Fibroblast of the aortic adventitia (primary cell): ENCODE measurements around the gene KAT7. TPM values are rescaled to one million over a fixed set of nuclear protein-coding genes. Genes with fewer than 3 reads are reported as not detected.

Source experiments
- DNase-seq: peaks from one replicate; pipeline ENCODE4 v3.0.0-alpha.2; 2010; ENCODE audit warnings: low read depth
- H3K4me3 ChIP-seq: 2 replicates; pipeline ENCODE4 v1.5.1; 2011; ENCODE audit warnings: low read depth, mild to moderate bottlenecking, control low read depth, low read length, moderate library complexity
- total RNA-seq: library from RNA; depleted of rRNA; stranded (reverse); fragments of >200 nt; gene quantifications from 2 replicates; pipeline ENCODE4 v1.2.3, GENCODE V29; 2012; ENCODE audit warnings: low replicate concordance
- TF ChIP-seq, protein P1 (sequence below): IDR thresholded peaks from 2 replicates; pipeline ENCODE4 v1.5.1; 2011; ENCODE audit warnings: mild to moderate bottlenecking, low read length, control low read depth, inconsistent platforms; ENCODE audit not compliant: insufficient read depth

The KAT7 gene
- total RNA-seq, 1 donor, result 33.5 TPM

DNA sequence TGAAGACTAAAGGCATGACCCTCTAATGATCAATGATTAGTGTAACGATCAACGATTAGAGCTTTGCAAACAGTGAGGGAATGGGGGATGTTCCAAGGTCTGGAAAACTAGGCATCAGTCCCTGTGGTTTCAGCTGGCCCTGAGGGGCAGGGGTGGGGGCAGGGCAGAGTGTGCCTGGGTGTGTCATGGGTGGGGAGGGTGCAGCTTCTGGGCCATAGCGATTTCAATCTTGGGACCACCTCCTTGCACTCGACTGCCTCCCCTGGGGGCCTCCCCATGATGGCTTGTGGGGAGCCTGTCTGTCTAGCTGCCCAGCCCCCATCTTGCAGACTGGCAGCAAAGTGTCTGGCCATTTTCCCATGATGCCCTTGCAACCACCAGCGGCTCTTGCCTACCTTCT, 51.0 kb downstream of the KAT7 start:
- DNase-seq, result no peak
- TF ChIP-seq, protein P1, sequence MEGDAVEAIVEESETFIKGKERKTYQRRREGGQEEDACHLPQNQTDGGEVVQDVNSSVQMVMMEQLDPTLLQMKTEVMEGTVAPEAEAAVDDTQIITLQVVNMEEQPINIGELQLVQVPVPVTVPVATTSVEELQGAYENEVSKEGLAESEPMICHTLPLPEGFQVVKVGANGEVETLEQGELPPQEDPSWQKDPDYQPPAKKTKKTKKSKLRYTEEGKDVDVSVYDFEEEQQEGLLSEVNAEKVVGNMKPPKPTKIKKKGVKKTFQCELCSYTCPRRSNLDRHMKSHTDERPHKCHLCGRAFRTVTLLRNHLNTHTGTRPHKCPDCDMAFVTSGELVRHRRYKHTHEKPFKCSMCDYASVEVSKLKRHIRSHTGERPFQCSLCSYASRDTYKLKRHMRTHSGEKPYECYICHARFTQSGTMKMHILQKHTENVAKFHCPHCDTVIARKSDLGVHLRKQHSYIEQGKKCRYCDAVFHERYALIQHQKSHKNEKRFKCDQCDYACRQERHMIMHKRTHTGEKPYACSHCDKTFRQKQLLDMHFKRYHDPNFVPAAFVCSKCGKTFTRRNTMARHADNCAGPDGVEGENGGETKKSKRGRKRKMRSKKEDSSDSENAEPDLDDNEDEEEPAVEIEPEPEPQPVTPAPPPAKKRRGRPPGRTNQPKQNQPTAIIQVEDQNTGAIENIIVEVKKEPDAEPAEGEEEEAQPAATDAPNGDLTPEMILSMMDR, result no peak
- no peak overlapping the region for H3K4me3 ChIP-seq

DNA sequence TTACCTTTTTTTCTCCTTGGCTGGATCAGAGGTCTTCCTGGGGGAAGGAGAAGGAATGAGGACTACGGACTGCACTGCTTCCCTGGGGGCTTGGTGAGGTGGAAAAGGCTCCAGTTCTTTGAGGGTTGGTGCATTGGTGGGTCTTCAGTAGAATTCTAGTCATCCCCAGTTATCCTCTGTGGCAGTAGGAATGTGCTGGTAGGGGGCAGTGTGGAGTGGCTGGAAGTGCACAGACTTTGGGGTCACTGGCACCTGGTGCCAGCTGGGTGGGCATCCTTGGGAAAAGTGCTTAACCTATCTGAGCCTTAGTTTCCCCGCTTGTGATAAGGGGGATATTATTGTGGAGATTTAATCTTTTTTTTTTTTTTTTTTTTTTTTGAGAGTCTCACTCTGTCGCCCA, 53.1 kb downstream of the KAT7 start:
- DNase-seq, result no peak
- no peak overlapping the region for H3K4me3 ChIP-seq
- TF ChIP-seq, protein P1, result no peak

- no peak for DNase-seq
- no peak overlapping the region for H3K4me3 ChIP-seq
- TF ChIP-seq, protein P1, result no peak
These were observed 53.9 kb downstream of the KAT7 start for GRCh38 chr17:49842371-49842770.

DNA sequence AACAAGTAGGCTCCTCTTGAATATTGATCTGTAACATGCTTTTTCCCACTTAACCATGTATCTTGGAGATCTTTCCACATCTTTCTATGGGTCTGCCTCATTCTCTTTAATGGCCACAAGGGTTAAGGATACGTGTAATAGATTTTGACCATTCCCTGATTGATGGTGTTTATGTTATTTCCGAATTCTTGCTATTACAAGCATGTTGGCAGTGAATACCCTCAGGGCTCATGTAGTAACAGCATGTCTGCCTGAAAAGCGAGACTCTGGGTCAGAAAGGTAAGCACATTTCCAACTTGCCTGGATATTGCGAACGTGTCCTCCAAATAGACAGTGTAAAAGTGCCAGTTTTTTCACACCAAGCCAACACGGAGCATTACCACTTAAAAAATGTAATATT, 54.4 kb downstream of the KAT7 start:
- TF ChIP-seq, protein P1, result no peak
- DNase-seq, result no peak
- no peak overlapping the region for H3K4me3 ChIP-seq

DNA sequence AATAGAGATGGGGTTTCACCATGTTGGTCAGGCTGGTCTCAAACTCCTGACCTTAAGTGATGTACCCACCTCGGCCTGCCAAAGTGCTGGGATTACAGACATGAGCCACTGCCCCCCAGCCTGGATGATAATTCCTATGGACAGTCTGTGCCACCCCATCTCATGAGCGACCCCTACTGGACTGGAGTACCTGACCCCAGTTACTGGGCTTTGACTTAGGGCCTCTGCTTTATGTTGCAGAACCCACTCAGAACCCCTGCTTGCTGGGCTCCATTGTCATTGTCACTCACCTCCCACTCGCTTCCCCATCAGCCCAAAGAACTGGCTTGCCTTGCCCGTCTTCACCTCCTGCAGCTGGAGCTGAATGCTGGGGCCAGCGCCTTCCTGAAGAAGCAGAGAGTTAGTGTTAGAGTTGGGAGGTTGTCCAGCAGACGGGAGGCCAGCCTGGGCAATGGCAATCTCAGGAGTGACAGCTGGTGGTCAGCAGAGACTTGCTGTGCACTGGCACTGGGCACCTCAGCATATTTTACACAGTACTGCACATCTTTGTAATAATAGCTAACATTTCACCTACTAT, 55.4 kb downstream of the KAT7 start:
- DNase-seq, result no peak
- TF ChIP-seq, protein P1, result peak; percentile 39
- H3K4me3 ChIP-seq, result no peak overlapping the region

DNA sequence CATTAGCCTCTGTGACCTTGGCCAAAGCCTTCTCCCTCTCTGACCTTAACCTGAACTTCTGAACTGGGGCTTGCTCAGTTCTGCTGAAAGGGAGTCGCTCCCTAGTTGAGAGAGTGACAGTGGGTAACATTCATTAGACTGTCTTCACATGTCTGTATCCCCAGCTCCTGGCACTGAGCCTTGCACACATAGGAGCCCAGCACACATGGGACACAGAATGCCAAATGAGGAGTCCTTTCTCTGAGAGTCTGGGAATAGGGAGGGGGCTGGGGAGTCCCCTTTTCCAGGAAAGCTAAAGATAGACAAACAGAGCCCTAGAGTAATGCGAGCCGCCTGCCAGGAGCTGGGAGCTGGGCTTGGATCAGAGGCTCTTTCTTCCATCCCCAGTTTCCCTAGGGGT, 56.8 kb downstream of the KAT7 start:
- H3K4me3 ChIP-seq, result no peak overlapping the region
- TF ChIP-seq, protein P1, result no peak
- peak; percentile 22 for DNase-seq
